ENCODE measurements around the gene PRR14.

Gene PRR14

GRCh38 chr16:30669903-30670824, 19.4 kb downstream of the PRR14 start:
- H3K27me3 ChIP-seq (ENCODE audit: insufficient read depth, poor library complexity, severe bottlenecking), result no peaks in the 10 kb centered on the region
- no peak for DNase-seq (ENCODE audit: low read depth in 1 of 2, low spot score in 1 of 2)
- H3K27ac ChIP-seq (replicated peaks), result no peak overlapping the region
- TF ChIP-seq SPI1 (IDR thresholded peaks at IDR 0.05; ENCODE audit: borderline replicate concordance, low read depth), result no peak
- TF ChIP-seq GABPA (IDR thresholded peaks at IDR 0.05; ENCODE audit: low read depth), result no peak
- TF ChIP-seq POLR2AphosphoS5 (IDR thresholded peaks at IDR 0.05; ENCODE audit: low read depth), result no peak
- no peak for TF ChIP-seq CTCF (IDR thresholded peaks at IDR 0.05; ENCODE audit: insufficient read depth, low read length)
- no peak for TF ChIP-seq REST (IDR thresholded peaks at IDR 0.05; ENCODE audit: insufficient replicate concordance, low read depth)
- H3K4me3 ChIP-seq (replicated peaks; ENCODE audit: insufficient read depth, low read length), result no peak overlapping the region

DNA sequence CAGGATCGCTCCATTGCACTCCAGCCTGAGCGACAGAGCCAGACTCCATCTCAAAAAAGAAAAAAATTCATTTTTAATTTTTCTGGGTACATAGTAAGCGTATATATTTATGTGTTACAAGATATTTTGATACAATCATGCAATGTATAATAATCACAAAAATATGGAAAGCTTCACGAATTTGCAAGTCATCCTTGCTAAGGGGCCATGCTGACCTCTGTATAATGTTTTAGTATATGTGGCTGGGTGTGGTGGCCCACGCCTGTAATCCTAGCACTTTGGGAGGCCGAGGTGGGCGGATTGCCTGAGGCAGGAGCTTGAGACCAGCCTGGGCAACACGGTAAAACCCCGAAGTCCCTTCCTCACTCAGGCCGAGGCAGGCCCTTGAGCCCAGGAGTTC, 24.4 kb downstream of the PRR14 start:
- no peaks in the 10 kb centered on the region for H3K27me3 ChIP-seq (ENCODE audit: insufficient read depth, poor library complexity, severe bottlenecking)
- TF ChIP-seq CTCF (IDR thresholded peaks at IDR 0.05; ENCODE audit: insufficient read depth, low read length) (no peak), GABPA (IDR thresholded peaks at IDR 0.05; ENCODE audit: low read depth) (no peak), REST (IDR thresholded peaks at IDR 0.05; ENCODE audit: insufficient replicate concordance, low read depth) (no peak), SPI1 (IDR thresholded peaks at IDR 0.05; ENCODE audit: borderline replicate concordance, low read depth) (no peak), POLR2AphosphoS5 (IDR thresholded peaks at IDR 0.05; ENCODE audit: low read depth) (no peak)
- DNase-seq (ENCODE audit: low read depth in 1 of 2, low spot score in 1 of 2), result no peak
- no peak overlapping the region for H3K4me3 ChIP-seq (replicated peaks; ENCODE audit: insufficient read depth, low read length)
- H3K27ac ChIP-seq (replicated peaks), result no peak overlapping the region

DNA sequence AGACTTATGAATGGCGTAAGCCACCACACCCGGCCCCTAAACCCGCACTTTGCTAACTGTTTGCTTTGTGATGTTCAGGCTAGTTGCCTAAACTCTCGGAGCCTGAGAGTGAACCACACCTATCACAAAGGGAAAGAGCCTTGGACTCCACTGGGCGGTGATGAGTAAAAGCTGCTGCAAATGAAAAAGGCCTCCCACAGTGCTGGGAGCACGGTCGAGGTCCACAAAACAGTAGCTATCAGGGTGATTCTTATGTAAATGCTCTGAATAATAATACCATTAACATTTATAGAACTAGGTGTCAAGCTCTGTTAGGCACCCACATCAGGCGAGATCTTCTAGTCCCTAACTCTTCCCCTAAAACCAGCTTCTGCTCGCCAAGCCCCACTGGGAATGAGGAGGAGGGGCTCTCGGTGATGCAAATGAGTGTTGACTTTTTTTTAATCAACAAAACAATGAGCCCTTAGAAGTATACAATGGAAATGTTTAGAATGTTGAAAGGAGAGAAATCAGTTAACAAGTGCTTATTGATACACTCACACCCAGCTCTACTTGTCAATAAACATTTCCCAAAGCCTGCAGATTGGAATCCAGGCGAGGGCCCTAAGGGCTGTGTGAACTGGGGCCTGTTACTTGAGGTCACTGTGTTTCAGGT, 27.3 kb downstream of the PRR14 start:
- no peak for TF ChIP-seq GABPA (IDR thresholded peaks at IDR 0.05; ENCODE audit: low read depth)
- no peak for TF ChIP-seq REST (IDR thresholded peaks at IDR 0.05; ENCODE audit: insufficient replicate concordance, low read depth)
- no peak for TF ChIP-seq CTCF (IDR thresholded peaks at IDR 0.05; ENCODE audit: insufficient read depth, low read length)
- TF ChIP-seq POLR2AphosphoS5 (IDR thresholded peaks at IDR 0.05; ENCODE audit: low read depth), result no peak
- no peak for TF ChIP-seq SPI1 (IDR thresholded peaks at IDR 0.05; ENCODE audit: borderline replicate concordance, low read depth)
- no peak for DNase-seq (ENCODE audit: low read depth in 1 of 2, low spot score in 1 of 2)
- Histone ChIP-seq H3K27me3 (ENCODE audit: insufficient read depth, poor library complexity, severe bottlenecking) (no peaks in the 10 kb centered on the region), H3K27ac (replicated peaks) (no peak overlapping the region), H3K4me3 (replicated peaks; ENCODE audit: insufficient read depth, low read length) (no peak overlapping the region)
